Measurements from ENCODE around the gene SLX9.

DNA sequence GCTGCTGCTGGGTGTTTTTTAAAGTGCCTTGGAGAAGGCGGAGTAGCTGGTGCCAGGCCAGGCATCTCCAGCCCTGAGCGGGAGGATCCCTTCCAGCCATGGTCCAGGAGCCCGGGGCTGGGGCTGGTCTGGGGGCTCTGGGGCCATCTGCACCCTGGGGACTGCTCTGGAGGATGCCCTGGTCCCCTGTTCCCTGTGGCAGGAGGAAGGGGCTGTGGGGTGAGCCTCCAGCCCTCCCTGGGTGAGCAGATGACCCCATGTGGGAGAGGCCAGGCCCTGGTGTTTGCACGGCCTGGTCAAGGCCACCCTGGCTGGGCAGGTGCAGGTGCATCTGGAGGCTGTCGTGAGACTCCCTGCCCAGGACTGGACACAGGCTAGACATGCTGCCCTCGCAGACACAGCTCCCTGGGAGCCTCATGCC is 56.7 kb downstream of the SLX9 start:
- TF ChIP-seq POLR2A (IDR thresholded peaks at IDR 0.05; ENCODE audit: low read depth, low read length) = no peak
- TF ChIP-seq, protein P1, sequence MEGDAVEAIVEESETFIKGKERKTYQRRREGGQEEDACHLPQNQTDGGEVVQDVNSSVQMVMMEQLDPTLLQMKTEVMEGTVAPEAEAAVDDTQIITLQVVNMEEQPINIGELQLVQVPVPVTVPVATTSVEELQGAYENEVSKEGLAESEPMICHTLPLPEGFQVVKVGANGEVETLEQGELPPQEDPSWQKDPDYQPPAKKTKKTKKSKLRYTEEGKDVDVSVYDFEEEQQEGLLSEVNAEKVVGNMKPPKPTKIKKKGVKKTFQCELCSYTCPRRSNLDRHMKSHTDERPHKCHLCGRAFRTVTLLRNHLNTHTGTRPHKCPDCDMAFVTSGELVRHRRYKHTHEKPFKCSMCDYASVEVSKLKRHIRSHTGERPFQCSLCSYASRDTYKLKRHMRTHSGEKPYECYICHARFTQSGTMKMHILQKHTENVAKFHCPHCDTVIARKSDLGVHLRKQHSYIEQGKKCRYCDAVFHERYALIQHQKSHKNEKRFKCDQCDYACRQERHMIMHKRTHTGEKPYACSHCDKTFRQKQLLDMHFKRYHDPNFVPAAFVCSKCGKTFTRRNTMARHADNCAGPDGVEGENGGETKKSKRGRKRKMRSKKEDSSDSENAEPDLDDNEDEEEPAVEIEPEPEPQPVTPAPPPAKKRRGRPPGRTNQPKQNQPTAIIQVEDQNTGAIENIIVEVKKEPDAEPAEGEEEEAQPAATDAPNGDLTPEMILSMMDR (IDR thresholded peaks at IDR 0.05; ENCODE audit: extremely low read depth in 1 of 2, insufficient read depth in 1 of 2, low read depth in 1 of 2, low read length in 2 of 2) = no peak

Data from endothelial cell of umbilical vein (primary cell).